IPS-11a (cell line): Measurements from ENCODE around the gene SETD4.
A peak's percentile ranks its signal among the peaks of the same experiment; 100 is the strongest.
"Not testable (repeated sequence)": the region's sequence is repeated elsewhere in the genome, so short reads cannot be mapped to it uniquely, and the experiment has no call there.

Experiments used
- H3K4me3 ChIP-seq: one replicate; pipeline ENCODE4 v1.5.1; 2013; ENCODE audit warnings: low read depth, low read length, control low read depth

SETD4 gene

DNA sequence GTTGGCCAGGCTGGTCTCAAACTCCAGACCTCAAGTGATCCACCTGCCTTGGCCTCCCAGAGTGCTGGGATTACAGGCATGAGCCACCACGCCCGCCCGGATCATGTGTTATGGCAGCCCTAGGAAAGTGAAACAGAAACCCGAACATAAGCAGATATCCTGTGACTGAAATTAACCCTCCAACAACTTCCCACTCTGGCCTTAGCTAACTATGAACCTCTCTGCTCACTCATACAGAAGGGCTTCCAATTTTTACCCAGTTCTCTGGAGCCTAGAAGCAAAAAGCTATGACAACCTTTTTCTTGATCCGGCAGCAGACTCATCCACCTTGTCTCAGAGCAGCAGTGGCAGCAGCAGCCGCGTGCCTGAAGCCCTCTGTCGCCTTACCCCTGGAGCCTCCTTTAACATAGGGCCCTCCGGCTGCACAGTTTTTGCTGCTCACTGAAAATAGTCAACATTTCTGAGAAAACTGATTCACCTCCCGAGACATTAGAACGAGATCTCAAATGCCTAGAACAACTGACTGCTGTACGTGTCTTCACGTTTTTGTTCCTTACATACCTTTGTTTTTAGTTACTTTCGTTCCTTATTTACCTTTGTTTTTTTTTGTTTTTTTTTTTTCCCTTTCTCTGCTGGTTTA, 18.8 kb upstream of the SETD4 start:
- H3K4me3 ChIP-seq = no peak overlapping the region

GRCh38 chr21:36077758-36078157, 17.4 kb upstream of the SETD4 start:
- no peak overlapping the region for H3K4me3 ChIP-seq

- no peak overlapping the region for H3K4me3 ChIP-seq
These were observed 16.7 kb upstream of the SETD4 start for GRCh38 chr21:36076878-36077655.

DNA sequence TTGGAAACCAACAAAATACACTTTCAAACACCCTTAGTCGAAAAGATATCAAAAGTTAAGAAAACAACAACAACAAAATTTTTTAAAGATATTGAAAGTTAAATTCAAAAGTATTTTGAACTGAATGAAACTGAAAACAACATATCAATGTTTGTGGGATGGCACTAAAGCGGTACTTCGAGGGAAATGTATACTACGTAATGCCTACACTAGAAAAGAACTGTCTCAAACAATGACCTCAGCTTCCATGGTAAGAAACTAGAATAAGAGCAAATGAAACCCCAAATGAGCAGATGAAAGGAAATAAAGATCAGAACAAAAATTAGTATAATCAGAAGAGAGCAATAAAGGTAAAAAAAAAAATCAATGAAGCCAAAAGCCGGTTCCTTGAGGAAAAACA, 15.6 kb upstream of the SETD4 start:
- H3K4me3 ChIP-seq = no peak overlapping the region

GRCh38 chr21:36075171-36075570, 14.8 kb upstream of the SETD4 start:
- no peak overlapping the region for H3K4me3 ChIP-seq

GRCh38 chr21:36073911-36074310, 13.6 kb upstream of the SETD4 start:
- not testable (repeated sequence) for H3K4me3 ChIP-seq

GRCh38 chr21:36073181-36073580, 12.9 kb upstream of the SETD4 start:
- H3K4me3 ChIP-seq = no peak overlapping the region

- H3K4me3 ChIP-seq = no peak overlapping the region
These were observed 12.3 kb upstream of the SETD4 start for GRCh38 chr21:36072453-36073162.

GRCh38 chr21:36070999-36071398, 10.7 kb upstream of the SETD4 start:
- H3K4me3 ChIP-seq = no peak overlapping the region

GRCh38 chr21:36069713-36070583, 9.6 kb upstream of the SETD4 start, which contains the start of gene CBR1:
CBR1 (plus strand) TSS chr21:36070024; CDS start chr21:36070116, 92 bp downstream.
- peak within 1 kb of the TSS; percentile 51 for H3K4me3 ChIP-seq

GRCh38 chr21:36068748-36069398, 8.5 kb upstream of the SETD4 start:
- no peak overlapping the region for H3K4me3 ChIP-seq

DNA sequence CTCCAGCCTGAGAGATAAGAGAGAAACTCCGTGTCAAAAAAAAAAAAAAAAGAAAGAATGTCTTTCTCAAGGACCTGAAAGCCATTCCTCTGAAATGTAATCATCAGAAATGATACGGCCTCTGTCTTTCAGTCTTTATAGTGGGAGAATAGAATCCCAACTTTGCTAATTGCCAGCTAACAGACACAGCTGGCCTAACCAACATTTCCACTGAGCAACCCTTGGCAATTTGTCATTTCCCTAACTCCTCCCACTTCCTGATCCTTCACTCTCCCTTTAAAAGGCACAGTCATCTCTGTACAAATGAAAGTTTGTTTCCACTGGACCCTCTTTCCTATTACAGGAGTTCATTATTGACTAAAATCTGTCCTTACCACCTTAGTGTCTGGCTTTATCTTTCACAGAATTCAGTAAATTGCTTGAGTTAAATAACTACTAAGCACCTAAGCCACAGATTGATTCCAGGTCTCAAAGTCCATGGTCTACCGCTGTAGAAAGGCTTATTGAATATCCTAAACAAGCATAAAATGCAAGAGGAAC, 5.2 kb upstream of the SETD4 start:
- no peak overlapping the region for H3K4me3 ChIP-seq

- H3K4me3 ChIP-seq = no peak overlapping the region
These were observed 3.7 kb upstream of the SETD4 start for GRCh38 chr21:36064085-36064460.

GRCh38 chr21:36063375-36064084, 3.2 kb upstream of the SETD4 start:
- H3K4me3 ChIP-seq = no peak overlapping the region

GRCh38 chr21:36061445-36061844, 1.1 kb upstream of the SETD4 start:
- H3K4me3 ChIP-seq = no peak overlapping the region

- H3K4me3 ChIP-seq = peak overlapping the region; percentile 98
These were observed 535 bp downstream of the SETD4 start for GRCh38 chr21:36059823-36060158.

DNA sequence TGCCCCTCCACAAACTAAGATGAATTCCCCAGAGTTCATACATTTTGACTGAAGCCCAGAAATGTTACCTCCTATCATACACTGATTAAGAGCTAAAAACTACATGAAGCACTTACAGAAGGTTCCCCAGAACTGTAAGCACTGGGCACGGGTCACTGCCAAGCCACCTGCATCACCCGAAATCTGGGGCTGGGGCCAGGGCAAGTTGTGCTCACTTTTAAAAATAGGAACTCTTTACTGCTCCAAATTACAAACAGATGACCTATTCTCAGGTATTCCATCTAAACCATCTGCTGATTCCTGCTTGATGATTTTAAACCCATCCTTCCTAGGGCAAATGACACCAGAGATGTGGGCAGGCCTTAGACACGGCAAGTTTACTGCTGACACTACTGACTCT, 4.8 kb downstream of the SETD4 start:
- H3K4me3 ChIP-seq = no peak overlapping the region

GRCh38 chr21:36053715-36054062, 6.6 kb downstream of the SETD4 start:
- no peak overlapping the region for H3K4me3 ChIP-seq

- no peak overlapping the region for H3K4me3 ChIP-seq
These were observed 7.2 kb downstream of the SETD4 start for GRCh38 chr21:36052860-36053714.
